GM19099 (cell line): ENCODE results near the gene BTBD18.

Experiments
- POLR2A ChIP-seq: IDR thresholded peaks from 3 replicates; pipeline ENCODE4 v1.6.1; 2011; ENCODE audit warnings: low read depth; ENCODE audit not compliant: insufficient read length; ENCODE audit errors: extremely low read depth

BTBD18 gene

GRCh38 chr11:57727185-57727584, 24.4 kb downstream of the BTBD18 start:
- TF ChIP-seq POLR2A: no peak

- TF ChIP-seq POLR2A: no peak
Observed at GRCh38 chr11:57713835-57714234, 37.8 kb downstream of the BTBD18 start.

GRCh38 chr11:57712256-57713150, 39.1 kb downstream of the BTBD18 start, which contains the start of gene TMX2:
TSS of gene TMX2 (plus strand) at chr11:57712593. CDS start at chr11:57712619, 26 bp downstream.
- TF ChIP-seq POLR2A: peak; percentile 75

- no peak for TF ChIP-seq POLR2A
Observed at GRCh38 chr11:57711414-57712255, 40.0 kb downstream of the BTBD18 start, which contains the start of gene MED19. TSS of gene MED19 (minus strand) at chr11:57712215. CDS start at chr11:57712179, 36 bp downstream.

- no peak for TF ChIP-seq POLR2A
Observed at GRCh38 chr11:57709802-57710367, 41.7 kb downstream of the BTBD18 start.

- no peak for TF ChIP-seq POLR2A
Observed at GRCh38 chr11:57704932-57705331, 46.7 kb downstream of the BTBD18 start.

- no peak for TF ChIP-seq POLR2A
Observed at GRCh38 chr11:57703341-57703740, 48.3 kb downstream of the BTBD18 start.

- no peak for TF ChIP-seq POLR2A
Observed at GRCh38 chr11:57700425-57700824, 51.2 kb downstream of the BTBD18 start.

GRCh38 chr11:57699813-57700212, 51.8 kb downstream of the BTBD18 start:
- TF ChIP-seq POLR2A: no peak

GRCh38 chr11:57698843-57699365, 52.7 kb downstream of the BTBD18 start:
- no peak for TF ChIP-seq POLR2A
